ENCODE measurements around the gene OSR1. TPM values are rescaled to one million over a fixed set of nuclear protein-coding genes. Genes with fewer than 3 reads are reported as not detected.

OSR1 gene
- total RNA-seq, 1 experiment from 2014 or later: 6.9 TPM

DNA sequence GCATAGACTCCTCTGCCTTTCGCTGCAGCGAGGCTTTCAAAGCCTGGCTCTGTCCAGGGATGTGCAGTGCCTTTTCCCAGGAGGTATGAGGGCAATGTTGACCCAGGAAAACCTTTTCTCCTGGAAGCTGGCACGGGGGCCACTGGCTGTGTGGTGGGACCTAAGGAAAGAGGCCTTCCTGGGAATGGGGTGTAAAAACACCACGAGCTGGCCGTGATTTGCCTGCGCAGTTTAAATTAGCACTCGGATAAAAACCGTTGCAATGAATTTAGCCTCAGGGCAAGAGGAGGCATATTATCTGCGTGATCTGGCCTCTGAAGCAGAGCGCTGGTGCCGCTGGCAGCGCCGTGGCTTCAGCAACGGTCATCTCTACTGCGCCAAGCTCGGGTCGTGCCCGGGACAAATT is 3.0 kb downstream of the OSR1 start:
- intact Hi-C loops (cut with micrococcal nuclease; ENCODE audit: unreplicated experiment): no loop called here
- H3F3A ChIP-seq (ENCODE audit: insufficient read depth, low read depth): no peaks in the 10 kb centered on the region
- H3K27ac ChIP-seq: no peak overlapping the region
- H3K4me2 ChIP-seq: no peak overlapping the region
- H3K36me3 ChIP-seq (ENCODE audit: low read depth): no peaks in the 10 kb centered on the region
- peaks cover 23% of the 10 kb centered on the region for H3K79me2 ChIP-seq (ENCODE audit: low read depth)
- H4K20me1 ChIP-seq (ENCODE audit: insufficient read depth): no peaks in the 10 kb centered on the region
- TF ChIP-seq, protein P1, sequence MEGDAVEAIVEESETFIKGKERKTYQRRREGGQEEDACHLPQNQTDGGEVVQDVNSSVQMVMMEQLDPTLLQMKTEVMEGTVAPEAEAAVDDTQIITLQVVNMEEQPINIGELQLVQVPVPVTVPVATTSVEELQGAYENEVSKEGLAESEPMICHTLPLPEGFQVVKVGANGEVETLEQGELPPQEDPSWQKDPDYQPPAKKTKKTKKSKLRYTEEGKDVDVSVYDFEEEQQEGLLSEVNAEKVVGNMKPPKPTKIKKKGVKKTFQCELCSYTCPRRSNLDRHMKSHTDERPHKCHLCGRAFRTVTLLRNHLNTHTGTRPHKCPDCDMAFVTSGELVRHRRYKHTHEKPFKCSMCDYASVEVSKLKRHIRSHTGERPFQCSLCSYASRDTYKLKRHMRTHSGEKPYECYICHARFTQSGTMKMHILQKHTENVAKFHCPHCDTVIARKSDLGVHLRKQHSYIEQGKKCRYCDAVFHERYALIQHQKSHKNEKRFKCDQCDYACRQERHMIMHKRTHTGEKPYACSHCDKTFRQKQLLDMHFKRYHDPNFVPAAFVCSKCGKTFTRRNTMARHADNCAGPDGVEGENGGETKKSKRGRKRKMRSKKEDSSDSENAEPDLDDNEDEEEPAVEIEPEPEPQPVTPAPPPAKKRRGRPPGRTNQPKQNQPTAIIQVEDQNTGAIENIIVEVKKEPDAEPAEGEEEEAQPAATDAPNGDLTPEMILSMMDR (conservative IDR thresholded peaks at IDR 0.05): no peak
- TF ChIP-seq EZH2 (IDR thresholded peaks at IDR 0.05; ENCODE audit: low read depth): no peak
- CTCF ChIA-PET: no interaction called here
- H3K4me1 ChIP-seq (replicated peaks; ENCODE audit: insufficient read depth): 0 out of 2 replicates have a peak, but pooled peaks cover 6% of the 10 kb centered on the region
- no peak overlapping the region for H2AFZ ChIP-seq
- POLR2A ChIA-PET (ENCODE audit: unreplicated experiment): no interaction called here
- no peak overlapping the region for H3K4me3 ChIP-seq
- no peaks in the 10 kb centered on the region; the same call in 1 of the 2 replicates for H3K9me3 ChIP-seq (ENCODE audit: insufficient read depth, low read depth)
- no TSS peak for BruUV-seq (replicated peaks)
- no peaks in the 10 kb centered on the region for H3K9me2 ChIP-seq (ENCODE audit: insufficient read depth)
- no peaks in the 10 kb centered on the region for H3K27me3 ChIP-seq (ENCODE audit: insufficient read depth, low read depth)
- no peak for DNase-seq

DNA sequence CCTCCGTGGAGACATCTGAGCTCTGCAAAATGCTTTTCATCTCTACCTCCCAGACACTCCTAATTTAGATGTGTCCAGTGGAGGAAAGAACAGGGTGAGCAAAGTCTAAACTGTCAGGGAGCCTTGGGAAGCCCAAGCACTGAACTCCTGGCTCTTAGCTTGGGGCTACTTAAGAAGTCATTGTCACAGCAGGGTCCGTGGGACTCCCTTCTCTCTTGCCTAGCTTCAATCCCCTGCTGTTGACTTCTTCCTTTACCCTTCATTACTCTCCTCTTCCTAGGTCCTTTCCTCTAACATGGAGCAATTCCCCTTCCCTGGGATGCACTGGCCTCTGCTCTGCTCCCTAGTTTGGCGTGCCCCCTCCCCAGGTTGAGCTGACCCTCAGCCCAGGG is 3.4 kb downstream of the OSR1 start:
- CTCF ChIA-PET: no interaction called here
- no peaks in the 10 kb centered on the region for H4K20me1 ChIP-seq (ENCODE audit: insufficient read depth)
- intact Hi-C loops (cut with micrococcal nuclease; ENCODE audit: unreplicated experiment): no loop called here

DNA sequence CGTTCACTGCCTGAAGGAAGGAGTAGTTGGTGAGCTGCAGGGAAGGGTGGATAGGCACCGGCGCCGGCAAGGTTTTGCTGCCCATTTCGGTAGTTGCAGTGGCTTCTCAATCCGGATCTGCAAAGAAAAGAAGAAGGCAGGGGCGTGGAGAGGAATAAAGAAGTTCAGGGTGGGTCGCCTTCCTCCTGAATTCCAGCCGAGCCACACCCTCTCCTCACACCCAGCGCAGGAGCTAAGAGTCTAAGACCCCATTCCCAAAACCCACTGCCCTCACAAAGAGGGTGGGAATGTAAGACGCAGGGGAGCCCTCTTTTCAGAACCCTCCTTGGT is 4.7 kb downstream of the OSR1 start:
- no peaks in the 10 kb centered on the region for H4K20me1 ChIP-seq (ENCODE audit: insufficient read depth)
- BruUV-seq (replicated peaks): no TSS peak
- H3F3A ChIP-seq (ENCODE audit: insufficient read depth, low read depth): peaks cover 13% of the 10 kb centered on the region; the same call in 1 of the 2 replicates
- H3K9me2 ChIP-seq (ENCODE audit: insufficient read depth): no peaks in the 10 kb centered on the region
- peaks cover 23% of the 10 kb centered on the region for H3K79me2 ChIP-seq (ENCODE audit: low read depth)
- no peak overlapping the region for H2AFZ ChIP-seq
- 0 out of 2 replicates have a peak, but pooled peaks cover 6% of the 10 kb centered on the region for H3K4me1 ChIP-seq (replicated peaks; ENCODE audit: insufficient read depth)
- CTCF ChIA-PET: no interaction called here
- H3K27me3 ChIP-seq (ENCODE audit: insufficient read depth, low read depth): no peaks in the 10 kb centered on the region
- intact Hi-C loops (cut with micrococcal nuclease; ENCODE audit: unreplicated experiment): no loop called here
- no peak overlapping the region for H3K27ac ChIP-seq
- TF ChIP-seq, protein P1 (conservative IDR thresholded peaks at IDR 0.05): no peak
- TF ChIP-seq EZH2 (IDR thresholded peaks at IDR 0.05; ENCODE audit: low read depth): no peak
- no peaks in the 10 kb centered on the region for H3K36me3 ChIP-seq (ENCODE audit: low read depth)
- no peak for DNase-seq
- no peak overlapping the region for H3K4me3 ChIP-seq
- no peak overlapping the region for H3K4me2 ChIP-seq
- POLR2A ChIA-PET (ENCODE audit: unreplicated experiment): no interaction called here
- no peaks in the 10 kb centered on the region; the same call in 1 of the 2 replicates for H3K9me3 ChIP-seq (ENCODE audit: insufficient read depth, low read depth)

More for the DNA sequence above, 3.4 kb downstream of the OSR1 start:
- H3K79me2 ChIP-seq (ENCODE audit: low read depth): peaks cover 23% of the 10 kb centered on the region
- no peak overlapping the region for H3K4me2 ChIP-seq
- H3K27me3 ChIP-seq (ENCODE audit: insufficient read depth, low read depth): no peaks in the 10 kb centered on the region
- H3K9me2 ChIP-seq (ENCODE audit: insufficient read depth): no peaks in the 10 kb centered on the region
- H3F3A ChIP-seq (ENCODE audit: insufficient read depth, low read depth): no peaks in the 10 kb centered on the region
- POLR2A ChIA-PET (ENCODE audit: unreplicated experiment): interaction anchor here (0.7 kb wide), 1 partner anchor 281 kb away, joined by 4 read pairs; no protein-coding TSS in a partner anchor
- no peaks in the 10 kb centered on the region; the same call in 1 of the 2 replicates for H3K9me3 ChIP-seq (ENCODE audit: insufficient read depth, low read depth)
- no peak overlapping the region for H2AFZ ChIP-seq
- no peak for DNase-seq
- no peak for TF ChIP-seq EZH2 (IDR thresholded peaks at IDR 0.05; ENCODE audit: low read depth)
- TF ChIP-seq, protein P1 (conservative IDR thresholded peaks at IDR 0.05): no peak
- H3K36me3 ChIP-seq (ENCODE audit: low read depth): no peaks in the 10 kb centered on the region
- 0 out of 2 replicates have a peak, but pooled peaks cover 6% of the 10 kb centered on the region for H3K4me1 ChIP-seq (replicated peaks; ENCODE audit: insufficient read depth)
- BruUV-seq (replicated peaks): no TSS peak
- H3K4me3 ChIP-seq: no peak overlapping the region
- no peak overlapping the region for H3K27ac ChIP-seq
